Gastroesophageal sphincter (tissue), 3 donors: ENCODE data around the gene ATP5MK.

Experiments used
- CTCF ChIP-seq, 4 experiments: fragments of 200-600 bp in 2 of 4; fragments of 450-650 bp in 2 of 4; sonication (generic) in 1 of 4; IDR thresholded peaks; one replicate each; pipeline ENCODE4 v1.5.1; 2017 to 2019; ENCODE audit warnings: antibody characterized with exemption in 4 of 4, mild to moderate bottlenecking in 2 of 4, moderate library complexity in 2 of 4
- EP300 ChIP-seq: sonication (generic); formaldehyde crosslinking; IDR thresholded peaks from one replicate; pipeline ENCODE4 v1.6.1; 2017; ENCODE audit warnings: antibody characterized with exemption, mild to moderate bottlenecking
- POLR2A ChIP-seq, 2 donors: fragments of 450-650 bp; IDR thresholded peaks; one replicate each; pipeline ENCODE4 v1.6.1; 2017; ENCODE audit warnings: antibody characterized with exemption in 2 of 2, mild to moderate bottlenecking in 2 of 2, moderate library complexity in 1 of 2
- POLR2AphosphoS5 ChIP-seq: sonication (generic); formaldehyde crosslinking; IDR thresholded peaks from one replicate; pipeline ENCODE4 v1.6.1; 2017; ENCODE audit warnings: antibody characterized with exemption

GRCh38 chr10:103397191-103397825, 1.0 kb upstream of the ATP5MK start:
- TF ChIP-seq POLR2A (IDR thresholded peaks at IDR 0.05) (no peak), CTCF (IDR thresholded peaks at IDR 0.05) (no peak), EP300 (no peak), POLR2AphosphoS5 (no peak)
